NCI-H524 (cell line): ENCODE results near the gene KHDC4.

ENCODE experiments used
- DNase-seq, 2 experiments: peaks; one replicate each; lab custom pipeline; 2025; lab: John Stamatoyannopoulos, UW

Gene KHDC4

GRCh38 chr1:155969377-155969791, 35.2 kb upstream of the KHDC4 start:
- DNase-seq = peak in 1 of 2 experiments; percentile 26

GRCh38 chr1:155968670-155969069, 34.5 kb upstream of the KHDC4 start:
- peak; percentile 94 to 95 for DNase-seq

GRCh38 chr1:155968051-155968400, 33.8 kb upstream of the KHDC4 start:
- DNase-seq = no peak

GRCh38 chr1:155967341-155968050, 33.3 kb upstream of the KHDC4 start:
- DNase-seq = no peak

GRCh38 chr1:155966750-155967149, 32.5 kb upstream of the KHDC4 start:
- DNase-seq = no peak

GRCh38 chr1:155966135-155966534, 31.9 kb upstream of the KHDC4 start:
- peak in 1 of 2 experiments; percentile 19 for DNase-seq

GRCh38 chr1:155964193-155964592, 30.0 kb upstream of the KHDC4 start:
- DNase-seq = no peak

- no peak for DNase-seq
Observed at GRCh38 chr1:155962599-155963211, 28.5 kb upstream of the KHDC4 start.

- DNase-seq = no peak
Observed at GRCh38 chr1:155961937-155962336, 27.7 kb upstream of the KHDC4 start.

GRCh38 chr1:155960081-155960745, 26.0 kb upstream of the KHDC4 start:
- DNase-seq = no peak

GRCh38 chr1:155957411-155957915, 23.2 kb upstream of the KHDC4 start:
- no peak for DNase-seq

- no peak for DNase-seq
Observed at GRCh38 chr1:155954645-155955044, 20.4 kb upstream of the KHDC4 start.

GRCh38 chr1:155952505-155952890, 18.3 kb upstream of the KHDC4 start:
- DNase-seq = no peak

- DNase-seq = no peak
Observed at GRCh38 chr1:155951753-155952504, 17.7 kb upstream of the KHDC4 start.

GRCh38 chr1:155950829-155951228, 16.6 kb upstream of the KHDC4 start:
- no peak for DNase-seq

- no peak for DNase-seq
Observed at GRCh38 chr1:155947741-155948140, 13.5 kb upstream of the KHDC4 start.

GRCh38 chr1:155947292-155947691, 13.1 kb upstream of the KHDC4 start:
- DNase-seq = no peak

- no peak for DNase-seq
Observed at GRCh38 chr1:155946633-155947219, 12.5 kb upstream of the KHDC4 start.

GRCh38 chr1:155944444-155944799, 10.2 kb upstream of the KHDC4 start:
- DNase-seq = peak in 1 of 2 experiments; percentile 19

- no peak for DNase-seq
Observed at GRCh38 chr1:155942578-155943141, 8.4 kb upstream of the KHDC4 start.

- DNase-seq = no peak
Observed at GRCh38 chr1:155941845-155942531, 7.8 kb upstream of the KHDC4 start.
